BLaER1 treated with 17β-estradiol and CSF1 and Interleukin-3, amounts not matched to agents 10 nM and 100 nM (cell line): Measurements from ENCODE around the gene XKR8.

Experiments
- H3K27ac ChIP-seq, 11 experiments: shearing (Covaris generic); formaldehyde crosslinking; 2 replicates each; pipeline ENCODE4 v1.8.1; 2022
- H3K27me3 ChIP-seq, 11 experiments: shearing (Covaris generic); formaldehyde crosslinking; 2 replicates each; pipeline ENCODE4 v1.8.1; 2022
- H3K36me3 ChIP-seq, 11 experiments: shearing (Covaris generic); formaldehyde crosslinking; 2 replicates each; pipeline ENCODE4 v1.8.1; 2022
- H3K4me1 ChIP-seq, 10 experiments: shearing (Covaris generic); formaldehyde crosslinking; 2 replicates each; pipeline ENCODE4 v1.8.1; 2022
- H3K4me2 ChIP-seq, 11 experiments: shearing (Covaris generic); formaldehyde crosslinking; 2 replicates each; pipeline ENCODE4 v1.8.1; 2022
- H3K4me3 ChIP-seq, 10 experiments: shearing (Covaris generic); formaldehyde crosslinking; 2 replicates each; pipeline ENCODE4 v1.8.1; 2022
- H3K9ac ChIP-seq, 11 experiments: shearing (Covaris generic); formaldehyde crosslinking; 2 replicates each; pipeline ENCODE4 v1.8.1; 2022
- H3K9me3 ChIP-seq, 11 experiments: shearing (Covaris generic); formaldehyde crosslinking; replicated peaks in 1 of 11; 2 replicates each; pipeline ENCODE4 v1.8.1; 2022
- H4K20me1 ChIP-seq, 11 experiments: shearing (Covaris generic); formaldehyde crosslinking; 2 replicates each; pipeline ENCODE4 v1.8.1; 2022
- Cebpa-rat ChIP-seq, 11 experiments: shearing (Covaris generic); IDR thresholded peaks; 2 replicates each; pipeline ENCODE4 v1.8.1; 2022

The XKR8 gene

GRCh38 chr1:27973771-27974416 is 14.1 kb downstream of the XKR8 start:
- H3K36me3 ChIP-seq = peaks cover 50 to 84% (median 72%) of the 10 kb centered on the region in 11 experiments
- H3K9me3 ChIP-seq = no peaks in the 10 kb centered on the region
- no peaks in the 10 kb centered on the region for H3K27me3 ChIP-seq
- no peak overlapping the region for H3K27ac ChIP-seq
- H4K20me1 ChIP-seq = 0 out of 22 replicates have a peak, but pooled peaks cover 0 to 3% (median 0%) of the 10 kb centered on the region in 11 experiments
- TF ChIP-seq Cebpa-rat (IDR thresholded peaks at IDR 0.05) = no peak
- H3K4me1 ChIP-seq = peaks cover 0 to 23% (median 5%) of the 10 kb centered on the region in 10 experiments; a peak in 9 of 20 replicates
- no peak overlapping the region for H3K4me2 ChIP-seq
- H3K4me3 ChIP-seq = no peak overlapping the region
- no peak overlapping the region for H3K9ac ChIP-seq

GRCh38 chr1:27974417-27974781 is 14.6 kb downstream of the XKR8 start:
- no peaks in the 10 kb centered on the region for H3K27me3 ChIP-seq
- H3K4me1 ChIP-seq = peaks cover 0 to 23% (median 8%) of the 10 kb centered on the region in 10 experiments; a peak in 9 of 20 replicates
- peaks cover 48 to 84% (median 68%) of the 10 kb centered on the region in 11 experiments for H3K36me3 ChIP-seq
- no peaks in the 10 kb centered on the region for H3K9me3 ChIP-seq
- no peak for TF ChIP-seq Cebpa-rat (IDR thresholded peaks at IDR 0.05)
- H3K9ac ChIP-seq = no peak overlapping the region
- H3K4me2 ChIP-seq = no peak overlapping the region
- H3K4me3 ChIP-seq = no peak overlapping the region
- H3K27ac ChIP-seq = no peak overlapping the region
- H4K20me1 ChIP-seq = no peaks in the 10 kb centered on the region

- TF ChIP-seq Cebpa-rat (IDR thresholded peaks at IDR 0.05) = no peak
- no peaks in the 10 kb centered on the region for H4K20me1 ChIP-seq
- H3K27me3 ChIP-seq = no peaks in the 10 kb centered on the region
- H3K4me2 ChIP-seq = peak overlapping the region in 4 of 11 experiments; percentile 18 to 36 (median 32); a peak in 5 of 22 replicates
- H3K9ac ChIP-seq = peak overlapping the region in 5 of 11 experiments; percentile 13 to 50 (median 35); a peak in 8 of 22 replicates
- H3K36me3 ChIP-seq = peaks cover 31 to 68% (median 38%) of the 10 kb centered on the region in 11 experiments
- no peak overlapping the region for H3K4me3 ChIP-seq
- peaks cover 0 to 26% (median 5%) of the 10 kb centered on the region in 10 experiments; a peak in 9 of 20 replicates for H3K4me1 ChIP-seq
- H3K27ac ChIP-seq = peak overlapping the region in 8 of 11 experiments; percentile 15 to 63 (median 42); a peak in 14 of 22 replicates
- no peaks in the 10 kb centered on the region for H3K9me3 ChIP-seq
These were observed 19.5 kb downstream of the XKR8 start for GRCh38 chr1:27979151-27979858.

GRCh38 chr1:27979859-27980201 is 20.1 kb downstream of the XKR8 start:
- no peak for TF ChIP-seq Cebpa-rat (IDR thresholded peaks at IDR 0.05)
- Histone ChIP-seq H3K9me3 (no peaks in the 10 kb centered on the region), H3K9ac (no peak overlapping the region; a peak in 1 of 22 replicates), H3K27me3 (no peaks in the 10 kb centered on the region), H3K36me3 (peaks cover 26 to 68% (median 33%) of the 10 kb centered on the region in 11 experiments), H3K4me1 (peaks cover 0 to 26% (median 5%) of the 10 kb centered on the region in 10 experiments; a peak in 9 of 20 replicates), H4K20me1 (no peaks in the 10 kb centered on the region), H3K4me3 (no peak overlapping the region), H3K4me2 (no peak overlapping the region), H3K27ac (0 out of 22 replicates have a peak overlapping the region, but pooled peaks of 1 of the 11 experiments have one; percentile 15)

GRCh38 chr1:27980216-27980845 is 20.6 kb downstream of the XKR8 start:
- H3K9me3 ChIP-seq = no peaks in the 10 kb centered on the region
- no peak overlapping the region for H3K4me3 ChIP-seq
- 0 out of 22 replicates have a peak overlapping the region, but pooled peaks of 1 of the 11 experiments have one; percentile 15 for H3K27ac ChIP-seq
- peaks cover 22 to 68% (median 34%) of the 10 kb centered on the region in 11 experiments for H3K36me3 ChIP-seq
- H3K4me2 ChIP-seq = no peak overlapping the region
- H3K4me1 ChIP-seq = peaks cover 0 to 26% (median 5%) of the 10 kb centered on the region in 10 experiments; a peak in 9 of 20 replicates
- no peaks in the 10 kb centered on the region for H4K20me1 ChIP-seq
- H3K9ac ChIP-seq = peak overlapping the region in 3 of 11 experiments; percentile 2 to 24 (median 11); a peak in 1 of 22 replicates
- no peaks in the 10 kb centered on the region for H3K27me3 ChIP-seq
- no peak for TF ChIP-seq Cebpa-rat (IDR thresholded peaks at IDR 0.05)

- Histone ChIP-seq H3K27ac (no peak overlapping the region), H3K4me2 (no peak overlapping the region), H3K27me3 (no peaks in the 10 kb centered on the region), H3K9ac (peak overlapping the region in 1 of 11 experiments; percentile 24; a peak in 1 of 22 replicates), H3K4me1 (peaks cover 0 to 26% (median 5%) of the 10 kb centered on the region in 10 experiments; a peak in 9 of 20 replicates), H3K9me3 (no peaks in the 10 kb centered on the region), H4K20me1 (no peaks in the 10 kb centered on the region), H3K4me3 (no peak overlapping the region), H3K36me3 (peaks cover 18 to 68% (median 33%) of the 10 kb centered on the region in 11 experiments; a peak in 21 of 22 replicates)
- no peak for TF ChIP-seq Cebpa-rat (IDR thresholded peaks at IDR 0.05)
These were observed 21.4 kb downstream of the XKR8 start for GRCh38 chr1:27981145-27981544.

GRCh38 chr1:27990920-27991537 is 31.3 kb downstream of the XKR8 start:
- Histone ChIP-seq H3K4me2 (no peak overlapping the region), H4K20me1 (no peaks in the 10 kb centered on the region; a peak in 1 of 22 replicates), H3K27me3 (no peaks in the 10 kb centered on the region), H3K9ac (no peak overlapping the region), H3K36me3 (peaks cover 85 to 100% (median 94%) of the 10 kb centered on the region in 11 experiments), H3K4me1 (peaks cover 8 to 38% (median 10%) of the 10 kb centered on the region in 10 experiments; a peak in 19 of 20 replicates), H3K27ac (no peak overlapping the region), H3K4me3 (no peak overlapping the region), H3K9me3 (no peaks in the 10 kb centered on the region)
- no peak for TF ChIP-seq Cebpa-rat (IDR thresholded peaks at IDR 0.05)

- no peaks in the 10 kb centered on the region for H3K9me3 ChIP-seq
- peaks cover 88 to 100% (median 98%) of the 10 kb centered on the region in 11 experiments for H3K36me3 ChIP-seq
- TF ChIP-seq Cebpa-rat (IDR thresholded peaks at IDR 0.05) = no peak
- no peaks in the 10 kb centered on the region; a peak in 1 of 22 replicates for H4K20me1 ChIP-seq
- peak overlapping the region; percentile 1 to 66 (median 21); a peak in 17 of 22 replicates for H3K4me2 ChIP-seq
- H3K4me1 ChIP-seq = peaks cover 8 to 38% (median 10%) of the 10 kb centered on the region in 10 experiments; a peak in 19 of 20 replicates
- H3K4me3 ChIP-seq = no peak overlapping the region
- H3K27ac ChIP-seq = peak overlapping the region in 5 of 11 experiments; percentile 1 to 19 (median 4); a peak in 3 of 22 replicates
- H3K27me3 ChIP-seq = no peaks in the 10 kb centered on the region
- no peak overlapping the region for H3K9ac ChIP-seq
These were observed 32.5 kb downstream of the XKR8 start for GRCh38 chr1:27992276-27992675.
